GM12878 (cell line): ENCODE measurements around the gene DNAJB14. TPM values are rescaled to one million over a fixed set of nuclear protein-coding genes. Genes with fewer than 3 reads are reported as not detected.
A peak's percentile ranks its signal among the peaks of the same experiment; 100 is the strongest.

Experiments used
- ATAC-seq: fragments of 200-7000 bp; cut with Tn5 transposase; 3 replicates; pipeline ENCODE4 v1.9.1; 2020; ENCODE audit warnings: mild to moderate bottlenecking, moderate library complexity
- BruUV-seq: library from RNA; stranded (reverse); fragments of 400-500 nt; replicated peaks from 2 replicates; lab custom pipeline; 2021; lab: Mats Ljungman, UMichigan
- CTCF ChIA-PET: fragments of 300-600 bp; sonication (Branson Sonifier 250); formaldehyde crosslinking; extraction: SDS; loops from one replicate; lab custom pipeline; 2021; ENCODE audit warnings: inconsistent platforms; lab: Yijun Ruan, JAX
- POLR2A ChIA-PET: fragments of 350-600 bp; formaldehyde crosslinking; extraction: SDS; loops from one replicate; lab custom pipeline; 2021; ENCODE audit warnings: inconsistent platforms; lab: Charles Lee
- RAD21 ChIA-PET: fragments of 300-600 bp; sonication (Branson Sonifier 250); formaldehyde crosslinking; loops from one replicate; lab custom pipeline; 2023; ENCODE audit warnings: antibody characterized with exemption; ENCODE audit not compliant: unreplicated experiment; lab: Charles Lee
- SMC1A ChIA-PET: fragments of 300-600 bp; sonication (Branson Sonifier 250); formaldehyde crosslinking; loops from one replicate; lab custom pipeline; 2023; ENCODE audit not compliant: unreplicated experiment, uncharacterized antibody; lab: Charles Lee
- DNase-seq: peaks from one replicate; pipeline ENCODE4 v3.0.0-alpha.2; 2011; ENCODE audit warnings: low read depth, low spot score
- FAIRE-seq: peaks from 3 replicates; lab custom pipeline; 2011; peaks lifted over from hg19 to GRCh38; lab: Jason Lieb, UNC
- H2AFZ ChIP-seq: 2 replicates; pipeline ENCODE4 v1.6.0; 2011; ENCODE audit warnings: low read depth, low read length, control low read depth; ENCODE audit not compliant: control insufficient read depth
- H3K27ac ChIP-seq: 2 replicates; pipeline ENCODE4 v1.5.1; 2011; ENCODE audit warnings: control low read depth; ENCODE audit not compliant: control insufficient read depth, insufficient read depth
- H3K27me3 ChIP-seq, 2 experiments: replicated peaks in 1 of 2; 2 replicates each; pipeline versions ENCODE4 v1.6.0 to v1.6.1; 2011; ENCODE audit warnings: low read length in 1 of 2; ENCODE audit not compliant: control insufficient read depth in 2 of 2, insufficient read depth in 2 of 2
- H3K36me3 ChIP-seq, 2 experiments: 2 replicates each; pipeline ENCODE4 v1.5.1; 2011; ENCODE audit warnings: low read length in 1 of 2; ENCODE audit not compliant: control insufficient read depth in 2 of 2, insufficient read depth in 2 of 2
- H3K4me1 ChIP-seq: 2 replicates; pipeline ENCODE4 v1.6.1; 2011; ENCODE audit warnings: mild to moderate bottlenecking, low read length, moderate library complexity, mixed read lengths; ENCODE audit not compliant: control insufficient read depth, insufficient read depth
- H3K4me2 ChIP-seq: 2 replicates; pipeline ENCODE4 v1.6.0; 2011; ENCODE audit warnings: control low read depth; ENCODE audit not compliant: control insufficient read depth, insufficient read depth
- H3K4me3 ChIP-seq: fragments of 200-600 bp; sonication (generic); 2 replicates; pipeline ENCODE4 v1.5.1; 2016
- H3K79me2 ChIP-seq: 2 replicates; pipeline ENCODE4 v1.6.0; 2011; ENCODE audit warnings: low read length; ENCODE audit not compliant: control insufficient read depth, insufficient read depth
- H3K9ac ChIP-seq: 2 replicates; pipeline ENCODE4 v1.8.0; 2011; ENCODE audit warnings: low read length, control low read depth, mixed read lengths; ENCODE audit not compliant: control insufficient read depth, insufficient read depth
- H3K9me3 ChIP-seq: replicated peaks from 3 replicates; pipeline ENCODE4 v1.5.1; 2011; ENCODE audit warnings: mild to moderate bottlenecking, low read length; ENCODE audit not compliant: control insufficient read depth, insufficient read depth
- H4K20me1 ChIP-seq: 2 replicates; pipeline ENCODE4 v1.6.0; 2011; ENCODE audit not compliant: control insufficient read depth, insufficient read depth
- CHD1 ChIP-seq: IDR thresholded peaks from 2 replicates; pipeline ENCODE4 v1.6.1; 2012; ENCODE audit warnings: low read depth, low read length, improper control_type of control experiment
- DPF2 ChIP-seq: fragments of 450-650 bp; IDR thresholded peaks from 2 replicates; pipeline ENCODE4 v1.6.1; 2017; ENCODE audit warnings: mild to moderate bottlenecking
- HDAC2 ChIP-seq: fragments of 200-600 bp; sonication (generic); IDR thresholded peaks from 2 replicates; pipeline ENCODE4 v1.6.1; 2017
- IKZF2 ChIP-seq, 2 experiments: fragments of 450-650 bp; IDR thresholded peaks; 2 replicates each; pipeline ENCODE4 v1.6.1; 2017; ENCODE audit warnings: mild to moderate bottlenecking in 2 of 2, moderate library complexity in 2 of 2
- MEF2B ChIP-seq: fragments of 450-650 bp; IDR thresholded peaks from 2 replicates; pipeline ENCODE4 v1.6.1; 2018; ENCODE audit warnings: mild to moderate bottlenecking, moderate library complexity; ENCODE audit not compliant: partially characterized antibody, poor library complexity, severe bottlenecking
- MTA2 ChIP-seq: fragments of 450-650 bp; IDR thresholded peaks from 2 replicates; pipeline ENCODE4 v1.6.1; 2016; ENCODE audit warnings: low read depth, mild to moderate bottlenecking, moderate library complexity
- POLR2AphosphoS5 ChIP-seq: IDR thresholded peaks from 2 replicates; pipeline ENCODE4 v1.6.1; 2011; ENCODE audit warnings: mild to moderate bottlenecking, low read length, inconsistent platforms
- SMARCA5 ChIP-seq: fragments of 450-650 bp; IDR thresholded peaks from 2 replicates; pipeline ENCODE4 v1.6.1; 2017; ENCODE audit warnings: mild to moderate bottlenecking
- TBL1XR1 ChIP-seq: IDR thresholded peaks from 2 replicates; pipeline ENCODE4 v1.6.1; 2012; ENCODE audit warnings: low read depth, low read length, improper control_type of control experiment
- TCF12 ChIP-seq: IDR thresholded peaks from 2 replicates; pipeline ENCODE4 v1.6.1; 2011; ENCODE audit warnings: low read depth, mild to moderate bottlenecking, low read length
- WGBS: methylation state at CpG from one replicate; pipeline ENCODE4 v1.1.6; 2016; ENCODE audit warnings: low lambda C conversion rate; ENCODE audit not compliant: insufficient replicate concordance, insufficient coverage; ENCODE audit errors: missing lambda C conversion rate; 5-methylcytosine and 5-hydroxymethylcytosine counted together
- in situ Hi-C: fragments of 300-500 bp; cut with MboI; formaldehyde crosslinking; loops from 9 replicates; pipeline ENCODE4 v1.14.3; 2018; ENCODE audit warnings: mixed read lengths
- intact Hi-C: fragments of 100-400 bp; cut with micrococcal nuclease; formaldehyde crosslinking; loops from one replicate; pipeline ENCODE4 v1.14.2; 2022; ENCODE audit not compliant: unreplicated experiment
- polyA plus RNA-seq, 11 experiments: library from polyadenylated mRNA; depleted of rRNA in 4 of 11; unstranded in 6 of 11; stranded (reverse) in 5 of 11; fragments of >200 nt; fragmentation: Nextera tagmentation in 4 of 11; fragmentation: Illumina TruSeq in 1 of 11; extraction: Ambion mirVana in 4 of 11; extraction: Trizol in 1 of 11; gene quantifications; 1 replicate in 1 of 11; 2 replicates in 10 of 11; pipeline versions ENCODE4 v1.2.1 to v1.2.3, GENCODE V29; 2011 to 2016; ENCODE audit warnings: inconsistent platforms in 2 of 11, missing spikeins in 2 of 11, low read depth in 1 of 11
- total RNA-seq, 4 experiments: library from RNA; depleted of rRNA in 3 of 4; stranded (reverse); fragments of >200 nt in 3 of 4; fragmentation: Illumina TruSeq in 1 of 4; extraction: Trizol in 1 of 4; gene quantifications; 2 replicates each; pipeline versions ENCODE4 v1.2.1 to v1.2.3, GENCODE V29; 2013 to 2021
- TF ChIP-seq, protein P1 (sequence below): fragments of 450-650 bp; formaldehyde crosslinking; IDR thresholded peaks from 2 replicates; pipeline ENCODE4 v1.5.0; 2022; ENCODE audit warnings: mild to moderate bottlenecking, missing genetic modification characterization

DNAJB14 gene
- total and polyA plus RNA-seq, 10 of the 15 experiments (the other 5 are each of a cell fraction or from before 2014, with no cell fraction given): 9.5 to 49.2 (median 27.8) TPM

DNA sequence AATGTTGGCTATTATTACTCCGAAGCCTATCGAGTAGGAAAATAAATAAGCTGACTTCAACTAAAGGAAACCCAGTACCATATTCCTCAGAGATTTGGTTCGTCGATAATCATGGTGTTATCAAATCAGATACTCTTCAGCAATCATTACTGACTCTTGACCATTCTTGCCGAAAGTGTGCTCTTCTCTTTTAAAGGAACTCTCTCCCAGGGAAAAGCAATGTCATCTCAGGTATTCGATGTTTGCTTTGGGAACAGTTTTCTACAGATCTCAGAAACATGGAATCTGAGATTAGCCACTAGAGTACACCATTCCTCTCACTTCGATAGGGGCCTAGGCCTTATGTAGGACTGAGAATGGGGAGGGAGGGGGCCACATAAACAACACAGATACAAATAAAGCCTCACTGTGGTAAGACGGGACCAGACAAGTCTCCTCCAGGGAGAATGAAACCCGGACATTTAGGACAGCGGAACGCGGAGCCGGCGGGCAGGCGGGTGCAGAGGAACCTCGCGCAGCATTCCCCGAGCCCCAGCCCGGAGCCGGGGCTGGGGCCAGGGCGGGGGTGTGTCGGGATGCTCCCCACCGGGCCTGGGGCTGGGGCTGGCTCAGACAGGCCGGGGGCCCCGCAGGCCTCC lies 581 bp downstream of the DNAJB14 start:
- TSS peak; percentile 9 for BruUV-seq
- H4K20me1 ChIP-seq: no peaks in the 10 kb centered on the region
- peaks cover 0 to 7% of the 10 kb centered on the region in 2 experiments; a peak in 1 of 4 replicates for H3K36me3 ChIP-seq
- peak overlapping the region; percentile 45 for H2AFZ ChIP-seq
- 4% methylated on average over 21 of the region's 25 CpGs for WGBS
- H3K9me3 ChIP-seq: no peaks in the 10 kb centered on the region; the same call in 2 of the 3 replicates
- TF ChIP-seq TBL1XR1 (no peak), HDAC2 (no peak), TCF12 (0 out of 2 replicates have a peak, but pooled peaks have one; percentile 0), MEF2B (peak; percentile 9), SMARCA5 (no peak), DPF2 (no peak), CHD1 (0 out of 2 replicates have a peak, but pooled peaks have one; percentile 40), POLR2AphosphoS5 (no peak), MTA2 (no peak), IKZF2 (IDR thresholded peaks at IDR 0.05) (0 out of 4 replicates have a peak, but pooled peaks of 1 of the 2 experiments have one; percentile 9)
- TF ChIP-seq, protein P1, sequence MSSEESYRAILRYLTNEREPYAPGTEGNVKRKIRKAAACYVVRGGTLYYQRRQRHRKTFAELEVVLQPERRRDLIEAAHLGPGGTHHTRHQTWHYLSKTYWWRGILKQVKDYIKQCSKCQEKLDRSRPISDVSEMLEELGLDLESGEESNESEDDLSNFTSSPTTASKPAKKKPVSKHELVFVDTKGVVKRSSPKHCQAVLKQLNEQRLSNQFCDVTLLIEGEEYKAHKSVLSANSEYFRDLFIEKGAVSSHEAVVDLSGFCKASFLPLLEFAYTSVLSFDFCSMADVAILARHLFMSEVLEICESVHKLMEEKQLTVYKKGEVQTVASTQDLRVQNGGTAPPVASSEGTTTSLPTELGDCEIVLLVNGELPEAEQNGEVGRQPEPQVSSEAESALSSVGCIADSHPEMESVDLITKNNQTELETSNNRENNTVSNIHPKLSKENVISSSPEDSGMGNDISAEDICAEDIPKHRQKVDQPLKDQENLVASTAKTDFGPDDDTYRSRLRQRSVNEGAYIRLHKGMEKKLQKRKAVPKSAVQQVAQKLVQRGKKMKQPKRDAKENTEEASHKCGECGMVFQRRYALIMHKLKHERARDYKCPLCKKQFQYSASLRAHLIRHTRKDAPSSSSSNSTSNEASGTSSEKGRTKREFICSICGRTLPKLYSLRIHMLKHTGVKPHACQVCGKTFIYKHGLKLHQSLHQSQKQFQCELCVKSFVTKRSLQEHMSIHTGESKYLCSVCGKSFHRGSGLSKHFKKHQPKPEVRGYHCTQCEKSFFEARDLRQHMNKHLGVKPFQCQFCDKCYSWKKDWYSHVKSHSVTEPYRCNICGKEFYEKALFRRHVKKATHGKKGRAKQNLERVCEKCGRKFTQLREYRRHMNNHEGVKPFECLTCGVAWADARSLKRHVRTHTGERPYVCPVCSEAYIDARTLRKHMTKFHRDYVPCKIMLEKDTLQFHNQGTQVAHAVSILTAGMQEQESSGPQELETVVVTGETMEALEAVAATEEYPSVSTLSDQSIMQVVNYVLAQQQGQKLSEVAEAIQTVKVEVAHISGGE (CRISPR knock-in tag): peak; percentile 65
- in situ Hi-C loops (loop anchor here (5.0 to 25.0 kb wide), 3 partner anchors 124 to 859 kb away; partner anchors contain the start of genes ADH5 and TRMT10A), intact Hi-C loops (loop anchor here (5.0 kb wide), 1 partner anchor 1019 kb away; the partner anchor contains the start of gene EIF4E)
- H3K79me2 ChIP-seq: peaks cover 88% of the 10 kb centered on the region
- peaks cover 12% of the 10 kb centered on the region; the same call in 1 of the 2 replicates for H3K4me1 ChIP-seq
- peak overlapping the region; percentile 73 for H3K27ac ChIP-seq
- H3K27me3 ChIP-seq: no peaks in the 10 kb centered on the region
- peak overlapping the region; percentile 90 for H3K4me3 ChIP-seq
- ChIA-PET POLR2A (interaction anchor here (0.7 to 3.9 kb wide), 7 partner anchors 19 to 950 kb away, joined by 3 to 27 read pairs (median 3); partner anchors contain the start of genes DAPP1, METAP1 and TRMT10A), SMC1A (interaction anchor here (0.9 to 4.6 kb wide), 9 partner anchors 19 to 137 kb away, joined by 3 to 42 read pairs (median 15); partner anchors contain the start of genes DAPP1 and LAMTOR3), RAD21 (interaction anchor here (0.7 to 6.2 kb wide), 12 partner anchors 10 to 382 kb away, joined by 3 to 95 read pairs (median 6); partner anchors contain the start of genes DAPP1, LAMTOR3 and TRMT10A), CTCF (interaction anchor here (0.9 to 5.0 kb wide), 6 partner anchors 23 to 150 kb away, joined by 3 to 106 read pairs (median 14); partner anchors contain the start of genes DAPP1 and LAMTOR3)
- H3K4me2 ChIP-seq: peak overlapping the region; percentile 80
- DNase-seq (no peak), FAIRE-seq (no peak), ATAC-seq (peak; percentile 6)
- peak overlapping the region; percentile 77 for H3K9ac ChIP-seq
